GM21526 (cell line): Measurements from ENCODE around the gene PTPRR.

Source experiments
- ATAC-seq: cut with Tn5 transposase; IDR thresholded peaks from one replicate; pipeline ENCODE4 v1.9.1; 2021; ENCODE audit warnings: moderate library complexity; ENCODE audit not compliant: unreplicated experiment, low FRiP score

Gene PTPRR

GRCh38 chr12:70617450-70617849 lies 303.1 kb downstream of the PTPRR start:
- ATAC-seq = no peak

GRCh38 chr12:70615174-70615866 lies 305.2 kb downstream of the PTPRR start:
- no peak for ATAC-seq

- no peak for ATAC-seq
These were observed 310.6 kb downstream of the PTPRR start for GRCh38 chr12:70609739-70610491.

GRCh38 chr12:70609203-70609602 lies 311.3 kb downstream of the PTPRR start:
- no peak for ATAC-seq

- ATAC-seq = no peak
These were observed 312.4 kb downstream of the PTPRR start for GRCh38 chr12:70608184-70608583.

- no peak for ATAC-seq
These were observed 313.4 kb downstream of the PTPRR start for GRCh38 chr12:70607107-70607506.

- no peak for ATAC-seq
These were observed 314.6 kb downstream of the PTPRR start for GRCh38 chr12:70605976-70606375.

DNA sequence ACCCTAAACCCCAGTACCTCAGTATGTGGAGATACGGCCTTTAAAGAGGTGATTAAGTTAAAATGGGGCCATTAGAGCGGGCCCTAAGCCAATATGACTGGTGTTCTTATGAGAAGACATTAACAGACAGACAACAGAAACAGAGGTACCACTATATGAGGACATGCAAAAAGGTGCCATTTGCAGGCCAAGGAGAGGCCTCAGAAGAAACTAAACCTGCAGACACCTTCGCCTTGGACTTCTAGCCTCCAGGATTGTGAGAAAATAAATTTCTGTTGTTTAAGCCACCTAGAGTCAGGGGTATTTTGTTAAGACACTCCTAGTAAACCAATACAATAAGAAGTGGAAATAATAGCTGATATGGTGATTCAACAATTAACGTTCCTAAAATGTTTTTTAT lies 315.9 kb downstream of the PTPRR start:
- ATAC-seq = no peak

DNA sequence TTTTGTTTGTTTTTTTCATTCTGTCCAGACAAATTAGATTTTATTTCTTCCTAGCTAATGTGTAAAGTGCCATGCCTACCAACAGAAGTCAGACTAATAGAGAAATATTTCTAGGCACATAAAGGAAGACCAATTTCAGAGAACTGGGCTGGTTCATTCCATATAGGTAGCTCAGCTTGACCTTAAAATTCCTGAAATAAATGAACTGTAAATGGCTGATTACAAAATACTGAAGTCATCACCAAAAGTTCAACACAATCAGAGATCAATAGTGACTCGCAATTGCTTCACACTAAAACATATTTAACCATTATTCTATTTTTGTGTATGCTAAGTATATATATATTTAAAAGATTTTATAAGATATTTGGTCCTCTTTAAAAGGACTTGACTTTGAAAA lies 317.5 kb downstream of the PTPRR start:
- ATAC-seq = no peak

- no peak for ATAC-seq
These were observed 321.9 kb downstream of the PTPRR start for GRCh38 chr12:70598467-70599193.

GRCh38 chr12:70592664-70593063 lies 327.9 kb downstream of the PTPRR start:
- ATAC-seq = no peak

DNA sequence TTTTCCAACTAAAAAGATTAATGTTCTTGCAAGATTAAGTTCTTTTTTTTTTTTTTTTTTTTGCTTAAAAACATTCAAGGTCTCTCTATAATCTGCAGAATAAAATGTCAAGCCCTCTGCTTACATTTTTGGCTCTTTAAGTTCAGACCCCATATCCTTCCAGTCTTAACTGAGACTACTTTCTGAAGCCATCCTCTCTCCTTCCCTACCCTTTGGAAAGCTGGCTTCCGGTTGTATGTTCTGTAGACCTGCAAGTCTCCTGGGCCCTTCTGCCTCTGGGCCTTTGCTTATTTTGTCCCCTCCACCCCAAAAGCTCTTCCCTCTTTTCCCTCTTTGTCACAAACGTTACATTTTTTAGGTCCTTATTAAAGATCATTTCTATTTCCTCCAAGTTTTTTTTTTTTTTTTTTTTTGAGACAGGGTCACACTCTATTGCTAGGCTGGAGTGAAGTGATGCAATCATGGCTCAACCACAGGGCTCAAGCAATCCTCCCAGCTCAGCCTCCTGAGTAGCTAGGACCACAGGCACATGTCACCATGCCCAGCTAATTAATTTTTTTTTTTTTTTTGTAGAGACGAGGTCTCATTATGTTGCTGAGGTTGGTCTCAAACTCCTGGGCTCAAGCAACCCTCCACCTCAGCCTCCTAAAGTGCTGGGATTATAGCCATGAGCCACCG lies 329.9 kb downstream of the PTPRR start:
- ATAC-seq = no peak

- no peak for ATAC-seq
These were observed 330.5 kb downstream of the PTPRR start for GRCh38 chr12:70590051-70590450.
